Left renal cortex interstitium (tissue), 4 donors: ENCODE data around the gene DPEP2. TPM values are rescaled to one million over a fixed set of nuclear protein-coding genes. Genes with fewer than 3 reads are reported as not detected.
"Not testable (repeated sequence)": the region's sequence is repeated elsewhere in the genome, so short reads cannot be mapped to it uniquely, and the experiment has no call there.

Experiments
- DNase-seq, 4 donors: peaks; one replicate each; pipeline ENCODE4 v3.0.0-alpha.2; 2013; ENCODE audit warnings: low read depth in 4 of 4, low spot score in 2 of 4, missing footprints in 1 of 4
- polyA plus RNA-seq, 4 donors: library from polyadenylated mRNA; unstranded; fragments of 120-200 nt; gene quantifications; one replicate each; pipeline ENCODE4 v1.2.1, GENCODE V29; 2013; ENCODE audit not compliant: insufficient read length in 4 of 4

The DPEP2 gene
- polyA plus RNA-seq, 4 donors: 0.45 to 1.1 (median 0.78) TPM

DNA sequence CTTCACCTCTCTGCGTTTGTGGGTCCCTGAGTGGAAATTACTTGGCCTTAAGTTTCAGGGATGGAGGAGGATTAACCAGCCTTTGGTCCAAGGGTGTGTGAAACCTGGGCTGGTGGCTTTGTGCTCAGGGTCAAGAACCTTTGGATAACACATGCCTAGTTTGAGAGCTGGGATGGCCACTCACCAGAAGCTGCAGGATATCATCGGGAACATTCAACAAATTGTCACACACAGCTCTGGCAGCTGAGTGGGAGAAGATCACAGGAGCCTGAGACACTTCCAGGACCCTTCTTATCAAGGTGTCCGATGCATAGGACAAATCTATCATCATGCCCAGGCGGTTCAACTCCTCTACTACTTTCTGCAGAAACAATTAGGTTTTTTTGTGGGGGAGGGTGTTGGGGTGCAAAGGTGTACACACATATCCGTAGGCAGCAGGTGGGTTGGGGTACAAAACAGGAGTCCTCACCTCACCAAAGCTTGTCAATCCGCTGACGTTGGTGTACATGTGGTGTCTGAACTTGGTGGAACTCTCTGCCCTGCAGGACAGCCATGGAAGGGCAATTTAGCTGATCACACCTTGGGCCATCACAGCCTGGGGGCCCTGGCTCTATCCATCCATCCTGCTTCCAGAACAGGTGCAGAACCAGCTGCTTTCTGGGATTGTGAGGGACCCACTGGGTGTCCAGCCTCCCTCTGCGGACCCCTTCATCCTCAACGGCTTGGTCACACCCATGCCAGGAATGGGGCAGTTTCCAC lies 21.6 kb downstream of the DPEP2 start:
- DNase-seq: no peak

GRCh38 chr16:67977005-67977404 lies 22.3 kb downstream of the DPEP2 start:
- no peak for DNase-seq

- DNase-seq: no peak
These were observed 23.1 kb downstream of the DPEP2 start for GRCh38 chr16:67976205-67976604.

DNA sequence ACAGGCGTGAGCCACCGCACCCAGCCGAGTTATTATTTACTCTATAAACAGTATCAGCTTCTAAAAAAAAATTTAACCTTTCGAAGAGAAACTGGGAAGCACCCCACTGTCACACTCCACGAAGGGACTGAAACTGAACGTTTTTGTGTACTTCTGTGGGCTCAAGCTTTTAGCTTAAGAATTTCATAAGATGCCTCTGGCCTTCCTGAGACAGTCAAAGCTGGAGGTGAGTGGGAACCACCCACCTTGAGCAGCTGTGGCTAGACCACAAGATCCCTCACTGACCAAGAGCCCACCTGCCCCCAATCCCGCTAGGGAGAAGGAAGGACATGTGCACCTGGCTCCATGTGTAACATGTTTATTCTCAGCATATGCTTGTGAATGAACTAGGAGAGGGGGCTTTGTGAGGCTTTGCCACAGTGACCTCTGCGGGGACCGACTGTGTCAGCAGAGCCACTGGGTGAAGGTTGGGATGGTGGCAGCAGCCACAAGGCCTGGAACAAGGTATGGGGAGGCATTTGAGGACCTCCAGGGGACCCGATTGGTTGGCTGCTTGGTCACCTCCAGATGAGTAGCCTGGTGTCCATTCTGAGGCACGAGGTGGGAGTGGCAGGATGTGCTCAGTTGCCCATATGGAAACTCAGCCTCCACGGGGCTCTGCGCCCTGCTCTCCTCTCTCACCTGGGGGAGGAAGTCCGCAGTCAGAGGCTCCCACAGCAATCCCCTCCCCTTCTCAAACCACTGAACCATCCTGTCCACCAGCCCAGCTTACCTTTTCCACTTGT lies 23.8 kb downstream of the DPEP2 start:
- DNase-seq: no peak

- DNase-seq: not testable (repeated sequence)
These were observed 27.0 kb downstream of the DPEP2 start for GRCh38 chr16:67972285-67972684.

- DNase-seq: no peak
These were observed 28.2 kb downstream of the DPEP2 start for GRCh38 chr16:67971111-67971510.

GRCh38 chr16:67969254-67970039 lies 29.8 kb downstream of the DPEP2 start:
- DNase-seq: no peak

DNA sequence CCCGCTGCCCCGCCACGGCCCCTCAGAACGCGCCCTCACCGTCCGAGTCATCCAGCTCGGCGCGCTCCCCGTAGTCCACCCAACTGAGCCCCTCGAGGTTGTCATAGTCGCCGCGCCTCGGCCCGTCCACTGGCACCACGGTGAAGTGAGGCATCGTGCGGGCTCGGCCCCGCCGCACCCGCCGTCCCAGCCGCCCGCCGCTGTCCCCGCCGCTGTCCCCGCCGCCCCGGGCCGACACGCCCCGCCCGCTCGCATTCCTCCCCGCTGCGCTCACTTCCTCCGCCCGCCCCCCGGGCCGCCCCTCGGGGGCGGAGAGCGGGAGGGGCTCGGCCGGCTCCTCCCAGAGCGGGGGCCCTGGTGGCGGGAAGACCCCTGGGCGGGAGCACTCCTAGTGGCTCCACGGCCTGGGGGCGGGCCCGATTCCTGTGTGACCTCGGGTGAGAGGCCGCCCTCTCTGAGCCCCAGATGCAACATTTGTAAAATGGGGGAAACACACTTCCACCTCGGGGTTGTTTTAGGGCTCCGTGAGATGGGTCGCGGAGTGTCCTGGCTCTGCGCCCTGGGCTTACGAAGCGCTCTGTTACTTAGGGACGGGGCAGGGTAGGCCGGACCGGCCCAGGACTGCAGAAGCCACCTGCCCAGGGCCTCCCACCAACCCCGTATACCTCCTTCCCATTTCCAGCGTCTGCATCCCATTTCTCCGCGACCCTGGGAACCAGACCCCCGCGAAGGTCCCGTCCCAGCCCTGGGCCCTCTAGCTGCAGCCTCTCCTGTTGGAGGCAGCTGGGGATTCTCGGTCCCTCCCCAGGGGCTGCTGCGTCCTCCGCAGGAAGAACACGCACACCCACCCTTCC lies 30.7 kb downstream of the DPEP2 start, which contains the start of gene SLC12A4:
Gene SLC12A4, minus strand, starts transcription at position 238 of the 854 bp plus-strand sequence. Its CDS starts 84 bp downstream, at position 154.
- peak in 2 of 4 donors; percentile 75 to 84 for DNase-seq

- peak in 1 of 4 donors; percentile 12 for DNase-seq
These were observed 31.3 kb downstream of the DPEP2 start for GRCh38 chr16:67967958-67968399.

DNA sequence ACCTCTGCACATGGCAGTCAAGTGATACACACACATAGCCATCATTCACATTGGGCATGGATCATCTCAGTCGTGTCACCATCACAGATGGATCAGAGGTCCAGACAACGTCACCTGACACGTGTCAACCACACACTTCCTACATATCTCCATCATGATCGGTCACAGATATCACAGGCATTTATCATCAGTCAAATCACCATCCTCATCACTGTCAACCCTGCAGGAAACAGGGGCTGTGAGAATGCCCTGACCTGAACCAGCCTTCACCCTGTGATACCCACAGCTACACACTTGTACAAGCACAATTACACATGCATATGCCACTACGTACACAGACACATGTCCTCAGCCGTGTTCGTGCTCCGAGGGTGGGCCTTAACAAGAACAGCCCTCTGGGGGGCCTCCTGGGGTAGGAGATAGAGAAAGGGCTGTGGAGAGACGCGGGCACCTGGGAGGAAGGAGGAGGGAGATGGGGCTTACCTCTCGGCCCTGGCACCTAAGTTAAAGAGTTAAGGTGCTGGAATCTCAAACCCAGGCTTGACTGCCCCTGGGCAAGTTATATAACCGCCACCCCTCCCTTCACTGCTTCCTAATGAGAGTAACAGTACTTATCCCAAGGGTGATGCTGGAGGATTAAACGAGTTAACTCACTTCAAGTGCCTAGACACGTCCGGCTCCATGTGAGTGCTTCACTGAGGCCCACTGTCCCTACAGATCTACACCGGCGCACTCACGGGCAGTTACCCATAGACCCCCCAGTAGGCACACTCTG lies 31.9 kb downstream of the DPEP2 start:
- peak in 2 of 4 donors; percentile 7 to 11 for DNase-seq

GRCh38 chr16:67966549-67967182 lies 32.6 kb downstream of the DPEP2 start:
- DNase-seq: no peak

DNA sequence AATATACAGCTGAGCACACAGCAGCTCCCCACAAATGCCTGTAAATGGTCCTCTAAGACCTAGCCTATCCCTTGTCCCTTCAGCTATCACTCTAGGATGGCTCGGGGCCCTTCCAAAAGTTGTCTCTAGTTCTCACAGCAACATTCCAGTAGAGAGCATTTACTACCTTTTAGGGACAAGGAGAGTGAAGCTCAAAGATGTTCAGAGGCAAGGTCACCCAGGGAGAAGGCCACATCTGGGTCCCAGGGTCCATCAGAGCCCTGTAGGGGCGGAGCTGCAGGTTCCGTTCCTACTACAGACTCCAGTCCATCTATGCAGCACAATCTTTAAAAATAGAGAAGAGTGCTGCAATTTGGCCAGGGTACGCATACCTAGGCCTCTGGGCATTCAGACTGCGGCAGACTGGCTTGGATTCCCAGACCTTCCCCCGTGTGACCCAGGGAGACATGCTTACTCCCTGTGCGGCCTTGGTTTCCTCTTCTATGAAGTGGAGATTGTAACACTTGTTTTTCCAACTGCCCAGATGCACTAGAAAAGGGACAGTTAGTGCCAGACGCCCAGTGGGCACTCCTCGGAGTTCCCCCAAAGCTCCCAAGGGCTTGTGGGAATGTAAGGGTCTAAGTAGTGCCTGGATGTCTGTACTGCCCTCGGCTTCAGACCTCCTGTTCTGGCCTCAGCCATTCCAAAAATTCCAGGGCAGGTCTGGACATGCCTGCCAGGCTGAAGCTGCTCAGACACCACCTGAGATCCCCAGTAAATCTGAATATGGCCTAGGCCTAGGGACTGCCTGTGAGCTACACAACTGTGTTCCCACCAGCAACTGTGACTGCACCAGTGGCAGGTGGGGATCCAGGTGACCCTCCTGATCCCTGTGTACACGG lies 33.4 kb downstream of the DPEP2 start:
- no peak for DNase-seq

DNA sequence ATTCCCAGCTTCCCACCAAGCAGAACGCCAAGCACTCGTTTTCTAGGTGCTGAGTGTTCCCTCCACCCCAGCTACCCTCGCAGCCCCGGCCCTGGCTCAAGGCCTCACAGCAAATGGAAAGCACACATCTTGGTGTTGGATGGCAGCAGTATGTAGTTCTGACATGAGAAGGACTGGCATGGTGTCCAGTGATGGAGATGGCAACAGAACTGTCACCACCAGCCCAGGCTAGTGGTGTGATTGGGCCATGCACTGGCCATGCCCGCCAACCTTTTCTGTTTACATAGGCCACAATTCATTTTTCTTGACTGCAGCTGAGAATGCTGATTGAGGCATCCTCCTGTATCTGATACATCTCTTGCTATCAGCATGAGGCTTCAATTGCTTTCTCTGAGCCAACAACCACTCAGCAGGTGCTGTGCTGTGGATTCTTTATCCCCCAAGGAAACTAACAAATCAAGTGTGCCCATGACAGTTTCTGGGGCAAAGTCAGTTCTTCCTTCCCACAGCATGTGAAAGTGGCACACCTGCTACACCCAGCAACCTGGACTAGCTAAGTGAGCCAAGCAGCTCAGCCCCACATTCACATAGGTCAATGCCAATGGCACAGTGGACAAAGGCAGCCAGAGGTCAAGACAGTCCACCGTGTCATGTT lies 34.7 kb downstream of the DPEP2 start:
- DNase-seq: no peak

- DNase-seq: peak in 1 of 4 donors; percentile 11
These were observed 35.5 kb downstream of the DPEP2 start for GRCh38 chr16:67963662-67964321.

DNA sequence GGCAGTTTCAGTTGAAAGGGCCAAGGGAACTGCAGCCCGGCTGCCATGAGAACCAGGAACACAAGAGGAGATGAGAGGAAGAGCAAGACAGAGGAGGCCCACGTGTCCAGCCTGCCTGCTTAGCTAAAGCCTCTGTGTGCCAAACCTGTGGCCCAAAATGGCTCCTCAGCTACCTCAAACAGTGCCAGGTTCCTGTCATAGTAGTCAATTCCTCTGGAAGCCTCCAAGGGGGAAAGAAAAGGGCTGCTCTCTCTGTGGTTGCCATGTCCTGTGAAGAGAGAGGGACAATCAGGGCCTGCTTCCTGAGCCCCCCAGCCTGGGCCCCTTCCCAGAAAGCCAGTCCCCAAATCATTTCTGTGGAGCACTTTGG lies 36.0 kb downstream of the DPEP2 start:
- DNase-seq: no peak

- DNase-seq: no peak
These were observed 37.1 kb downstream of the DPEP2 start for GRCh38 chr16:67962135-67962534.

DNA sequence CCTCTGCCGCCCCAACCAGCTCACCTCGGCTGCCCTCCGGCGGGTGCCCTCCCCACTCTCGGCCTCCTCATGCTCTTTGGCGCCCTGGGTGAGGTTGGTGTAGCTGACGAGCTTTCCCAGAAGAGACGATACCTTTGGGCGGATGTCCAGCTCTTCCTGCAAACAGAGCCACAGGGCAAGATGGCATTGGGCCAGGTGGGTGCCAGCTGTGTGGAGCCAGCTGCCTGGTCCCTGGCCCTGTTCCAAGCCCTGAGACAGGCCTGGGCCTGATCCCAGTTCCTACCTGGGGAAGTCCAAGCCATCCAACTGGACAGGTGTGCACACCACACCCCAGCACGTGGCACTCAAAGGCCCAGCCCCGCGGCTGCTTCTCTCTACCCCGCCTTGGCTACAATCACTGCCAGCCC lies 37.7 kb downstream of the DPEP2 start:
- no peak for DNase-seq
